HEK293T (cell line): ENCODE data around the gene C1orf232.

Experiments
- CTBP1 ChIP-seq: fragments of 450-650 bp; IDR thresholded peaks from 2 replicates; pipeline ENCODE4 v1.6.1; 2016; ENCODE audit warnings: borderline replicate concordance
- ELF4 ChIP-seq: fragments of 450-650 bp; IDR thresholded peaks from 2 replicates; pipeline ENCODE4 v1.6.1; 2017; ENCODE audit warnings: antibody characterized with exemption
- FOXA1 ChIP-seq: fragments of 450-650 bp; IDR thresholded peaks from 2 replicates; pipeline ENCODE4 v1.6.1; 2016; ENCODE audit warnings: mild to moderate bottlenecking
- FOXK2 ChIP-seq: fragments of 450-650 bp; IDR thresholded peaks from 2 replicates; pipeline ENCODE4 v1.6.1; 2016; ENCODE audit warnings: mild to moderate bottlenecking
- FOXM1 ChIP-seq: fragments of 450-650 bp; IDR thresholded peaks from 2 replicates; pipeline ENCODE4 v1.6.1; 2017; ENCODE audit warnings: mild to moderate bottlenecking, borderline replicate concordance
- SP1 ChIP-seq: fragments of 450-650 bp; IDR thresholded peaks from 2 replicates; pipeline ENCODE4 v1.6.1; 2017
- SUZ12 ChIP-seq: fragments of 450-650 bp; IDR thresholded peaks from 2 replicates; pipeline ENCODE4 v1.6.1; 2016; ENCODE audit warnings: mild to moderate bottlenecking

- TF ChIP-seq FOXK2 (no peak), ELF4 (no peak), FOXM1 (no peak), SUZ12 (no peak), FOXA1 (no peak), CTBP1 (no peak), SP1 (no peak)
Observed at GRCh38 chr1:26125382-26125781, 43.4 kb downstream of the C1orf232 start.
